ENCODE measurements around the gene EGR2.

GRCh38 chr10:62826273-62826672 lies 10.1 kb upstream of the EGR2 start:
- no peak for TF ChIP-seq GATA2 (IDR thresholded peaks at IDR 0.05; ENCODE audit: low read depth, low read length)
- no peak for TF ChIP-seq GATA3 (IDR thresholded peaks at IDR 0.05; ENCODE audit: low read depth, low read length)
